Stimulated activated CD8-positive, alpha-beta memory T cell treated with anti-CD3 and anti-CD28 coated beads, Interleukin-2, amount 100 ng/mL, for 1 hour (primary cell): Measurements from ENCODE around the gene BSG.
"Not testable (repeated sequence)": the region's sequence is repeated elsewhere in the genome, so short reads cannot be mapped to it uniquely, and the experiment has no call there.

Experiments used
- DNase-seq, 2 donors: peaks; one replicate each; pipeline ENCODE4 v3.0.0-alpha.2; 2020; ENCODE audit warnings: low read depth in 2 of 2

The BSG gene

GRCh38 chr19:620166-620862 lies 47.9 kb downstream of the BSG start:
- no peak for DNase-seq

DNA sequence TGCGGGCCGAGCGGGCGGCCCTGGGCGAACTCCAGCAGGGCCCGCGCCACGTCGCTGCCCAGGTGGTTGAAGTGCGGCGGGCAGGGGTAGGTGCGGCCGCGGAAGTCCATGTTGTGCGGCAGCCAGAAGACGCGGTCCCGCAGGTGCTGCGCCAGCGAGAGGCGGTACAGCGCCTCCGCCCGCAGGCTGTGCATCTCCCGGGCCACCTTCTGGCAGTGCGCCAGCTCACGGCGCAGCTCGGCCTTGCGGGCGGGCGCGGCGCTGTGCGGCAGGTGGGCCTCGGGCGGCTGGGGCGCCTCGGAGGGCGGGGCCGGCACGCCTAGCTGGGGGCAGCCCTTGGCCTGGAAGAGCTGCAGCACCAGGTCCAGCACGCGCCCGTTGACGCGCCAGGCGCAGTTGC lies 48.8 kb downstream of the BSG start:
- DNase-seq = not testable (repeated sequence)

- no peak for DNase-seq
Observed at GRCh38 chr19:621819-622218, 49.4 kb downstream of the BSG start.

GRCh38 chr19:622666-623065 lies 50.3 kb downstream of the BSG start:
- DNase-seq = no peak

- DNase-seq = no peak
Observed at GRCh38 chr19:623175-623916, 51.0 kb downstream of the BSG start.

GRCh38 chr19:623974-624373 lies 51.6 kb downstream of the BSG start:
- DNase-seq = no peak

DNA sequence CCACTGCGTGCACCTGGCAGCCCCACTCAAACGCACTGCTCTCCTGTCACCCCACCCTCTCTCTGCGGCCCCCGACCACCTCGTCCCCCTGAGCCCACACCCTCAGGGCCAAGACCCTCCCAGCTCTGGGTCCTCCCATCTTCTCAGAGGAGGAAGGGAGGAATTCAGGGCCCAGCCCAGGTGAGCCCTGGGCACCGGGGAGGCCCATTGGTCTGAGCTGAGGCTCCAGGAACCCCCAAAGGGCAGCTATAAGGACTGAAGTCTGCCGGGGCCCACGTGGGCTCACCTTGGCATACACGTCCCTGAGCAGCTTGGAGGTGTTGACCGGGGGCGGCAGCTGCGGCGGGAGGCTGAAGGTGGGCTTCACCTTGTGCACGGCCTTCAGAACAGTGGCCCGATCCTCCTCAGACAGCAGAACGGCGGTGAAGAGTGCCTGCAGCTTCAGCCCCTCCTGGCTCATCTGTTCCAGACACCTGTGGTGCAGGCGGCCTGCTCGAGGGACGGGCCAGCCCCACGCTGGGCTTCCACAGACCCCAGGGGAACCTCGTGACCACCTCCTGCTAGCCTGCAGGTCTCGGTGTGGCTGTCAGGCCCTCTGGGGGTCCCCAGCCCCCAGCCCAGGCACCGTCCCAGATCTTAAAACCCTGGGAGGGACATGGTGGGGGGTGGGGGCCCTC lies 52.2 kb downstream of the BSG start:
- DNase-seq = no peak

- DNase-seq = no peak
Observed at GRCh38 chr19:625257-625656, 52.9 kb downstream of the BSG start.

DNA sequence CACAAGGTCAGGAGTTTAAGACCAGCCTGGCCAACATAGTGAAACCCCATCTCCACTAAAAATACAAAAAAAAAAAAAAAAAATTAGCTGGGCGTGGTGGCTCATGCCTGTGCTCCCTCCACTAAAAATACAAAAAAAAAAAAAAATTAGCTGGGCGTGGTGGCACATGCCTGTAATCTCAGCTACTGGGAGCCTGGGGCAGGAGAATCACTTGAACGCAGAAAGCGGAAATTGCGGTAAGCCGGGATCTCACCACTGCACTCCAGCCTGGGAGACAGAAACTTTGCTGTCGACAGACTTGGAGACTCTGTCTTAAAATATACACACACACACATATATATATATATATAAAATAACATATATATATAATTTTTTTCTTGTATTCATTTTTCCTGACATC lies 54.2 kb downstream of the BSG start:
- not testable (repeated sequence) for DNase-seq

DNA sequence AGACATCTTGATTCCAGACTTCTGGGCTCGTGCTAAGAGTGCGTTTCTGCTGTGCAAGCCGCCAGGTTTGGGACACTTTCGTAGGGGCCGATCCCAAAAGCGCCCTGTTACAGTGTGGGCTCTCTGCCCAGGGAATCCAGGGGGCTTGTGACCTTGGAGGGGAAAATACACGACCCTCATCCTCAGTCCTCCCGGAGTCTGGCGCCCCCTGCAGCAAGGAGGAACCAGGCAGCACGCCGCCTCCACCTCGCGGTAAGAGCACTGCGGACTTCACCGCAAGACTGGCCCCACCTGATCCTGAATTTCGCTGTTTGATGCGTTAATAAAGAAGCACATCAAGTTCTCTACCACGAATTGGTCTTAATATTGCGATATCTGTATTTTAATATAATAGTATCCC lies 55.8 kb downstream of the BSG start:
- no peak for DNase-seq

DNA sequence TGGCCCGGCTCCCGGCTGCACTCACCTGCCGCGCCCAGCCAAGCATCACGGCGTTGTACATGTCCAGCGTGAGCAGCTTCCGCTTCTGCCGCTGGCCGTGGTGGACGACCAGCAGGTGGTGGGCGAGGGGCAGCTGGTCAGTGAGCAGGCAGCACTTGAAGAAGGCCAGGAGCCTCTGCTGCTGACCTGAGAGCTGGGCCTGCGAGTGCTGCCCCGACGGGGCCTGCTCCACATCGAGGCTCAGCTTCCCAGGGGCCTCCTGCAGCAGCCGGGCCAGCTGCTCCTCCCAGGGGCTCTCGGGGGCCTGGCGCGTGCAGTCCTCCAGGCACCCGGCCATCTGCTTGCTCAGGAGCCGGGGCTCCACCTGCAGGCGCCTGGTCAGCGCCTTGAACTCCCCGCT lies 57.1 kb downstream of the BSG start:
- DNase-seq = not testable (repeated sequence)

DNA sequence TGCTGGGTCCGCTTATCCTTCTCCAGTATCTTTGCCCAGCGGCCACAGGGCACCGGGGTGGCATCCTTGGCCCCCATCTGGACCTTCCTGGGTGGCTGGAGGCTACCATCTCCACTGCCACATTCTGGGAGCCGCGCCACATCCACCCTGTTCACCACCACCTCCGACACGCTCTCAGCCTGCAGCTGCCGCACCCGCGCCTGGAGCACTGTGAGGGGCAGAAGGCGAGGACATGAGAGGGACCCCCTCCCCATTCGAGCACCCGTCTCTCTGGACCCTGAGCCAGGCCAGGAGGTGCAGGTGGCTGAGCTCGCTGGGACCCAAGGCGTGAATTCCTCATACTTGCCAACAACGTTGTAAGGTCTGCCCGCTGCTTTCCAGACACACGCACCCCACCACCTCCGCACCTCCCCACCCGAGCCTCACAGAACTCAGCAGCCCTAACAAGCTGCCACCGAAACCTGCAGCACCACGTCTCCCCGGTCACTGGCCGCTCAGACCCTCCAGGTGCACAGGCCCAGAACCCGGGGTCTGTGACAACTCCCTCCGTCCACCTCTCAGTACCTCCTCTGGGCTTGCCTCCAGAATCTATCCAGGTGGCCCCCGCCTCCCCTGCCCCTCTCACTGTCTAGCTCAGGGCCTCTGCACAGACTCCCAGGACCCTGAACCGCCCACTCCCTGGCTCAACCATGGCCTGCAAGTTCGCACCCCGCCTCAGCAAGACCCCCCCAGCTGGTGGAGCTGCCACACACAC lies 57.7 kb downstream of the BSG start:
- no peak for DNase-seq

- no peak for DNase-seq
Observed at GRCh38 chr19:632579-633067, 60.2 kb downstream of the BSG start.
